Common myeloid progenitor, CD34-positive (primary cell): ENCODE results near the gene WNK2.

Experiments used
- CTCF ChIA-PET: fragments of 350-600 bp; sonication (Branson Sonifier 250); formaldehyde crosslinking; loops from one replicate; lab custom pipeline; 2021; ENCODE audit warnings: antibody characterized with exemption; lab: Charles Lee
- POLR2A ChIA-PET: fragments of 350-600 bp; sonication (Branson Sonifier 250); formaldehyde crosslinking; loops from one replicate; lab custom pipeline; 2021; ENCODE audit warnings: antibody characterized with exemption; lab: Charles Lee
- DNase-seq, 3 donors: peaks; one replicate each; pipeline versions ENCODE4 v3.0.0 to v3.0.0-alpha.2; 2013
- H3K27ac ChIP-seq, 2 experiments: 1 replicate in 1 of 2; 2 replicates in 1 of 2; pipeline ENCODE4 v1.7.0; 2013; ENCODE audit warnings: inconsistent platforms in 2 of 2, low read length in 2 of 2, mild to moderate bottlenecking in 2 of 2, low read depth in 1 of 2, moderate library complexity in 1 of 2; ENCODE audit not compliant: severe bottlenecking in 2 of 2, insufficient read depth in 1 of 2, poor library complexity in 1 of 2
- H3K27me3 ChIP-seq, 5 experiments: replicated peaks in 2 of 5; 1 replicate in 3 of 5; 2 replicates in 2 of 5; pipeline versions ENCODE4 v1.6.1 to v1.7.0; 2013; ENCODE audit warnings: low read length in 4 of 5, mild to moderate bottlenecking in 2 of 5, moderate library complexity in 2 of 5, inconsistent platforms in 1 of 5; ENCODE audit not compliant: insufficient read depth in 5 of 5, control insufficient read depth in 4 of 5
- H3K36me3 ChIP-seq, 4 experiments: 1 replicate in 2 of 4; 2 replicates in 2 of 4; pipeline versions ENCODE4 v1.6.1 to v1.7.0; 2013; ENCODE audit warnings: low read length in 3 of 4, control low read depth in 1 of 4, mild to moderate bottlenecking in 1 of 4; ENCODE audit not compliant: control insufficient read depth in 4 of 4, insufficient read depth in 4 of 4
- H3K4me1 ChIP-seq, 4 experiments: 1 replicate in 3 of 4; 2 replicates in 1 of 4; pipeline versions ENCODE4 v1.6.1 to v1.7.1; 2013; ENCODE audit warnings: low read length in 3 of 4, mild to moderate bottlenecking in 3 of 4, control low read depth in 1 of 4, inconsistent platforms in 1 of 4, moderate library complexity in 1 of 4; ENCODE audit not compliant: control insufficient read depth in 4 of 4, insufficient read depth in 4 of 4; ENCODE audit errors: control extremely low read depth in 1 of 4
- H3K4me3 ChIP-seq, 7 experiments: 1 replicate in 4 of 7; 2 replicates in 3 of 7; pipeline versions ENCODE4 v1.5.1 to v1.7.0; 2013; ENCODE audit warnings: mild to moderate bottlenecking in 7 of 7, low read length in 6 of 7, moderate library complexity in 6 of 7, inconsistent platforms in 2 of 7, low read depth in 2 of 7, control low read depth in 1 of 7; ENCODE audit not compliant: insufficient read depth in 4 of 7, control insufficient read depth in 1 of 7; ENCODE audit errors: extremely low read depth in 1 of 7
- H3K9me3 ChIP-seq, 5 experiments: 1 replicate in 4 of 5; 2 replicates in 1 of 5; pipeline versions ENCODE4 v1.6.1 to v1.7.1; 2013; ENCODE audit warnings: low read length in 4 of 5, mild to moderate bottlenecking in 2 of 5, inconsistent platforms in 1 of 5, low read depth in 1 of 5, moderate library complexity in 1 of 5; ENCODE audit not compliant: control insufficient read depth in 4 of 5, insufficient read depth in 2 of 5; ENCODE audit errors: control extremely low read depth in 1 of 5
- whole genome bisulfite sequencing: methylation state at CpG from one replicate; pipeline ENCODE4 v1.1.5; 2013; ENCODE audit not compliant: insufficient coverage; 5-methylcytosine and 5-hydroxymethylcytosine counted together

Gene WNK2

DNA sequence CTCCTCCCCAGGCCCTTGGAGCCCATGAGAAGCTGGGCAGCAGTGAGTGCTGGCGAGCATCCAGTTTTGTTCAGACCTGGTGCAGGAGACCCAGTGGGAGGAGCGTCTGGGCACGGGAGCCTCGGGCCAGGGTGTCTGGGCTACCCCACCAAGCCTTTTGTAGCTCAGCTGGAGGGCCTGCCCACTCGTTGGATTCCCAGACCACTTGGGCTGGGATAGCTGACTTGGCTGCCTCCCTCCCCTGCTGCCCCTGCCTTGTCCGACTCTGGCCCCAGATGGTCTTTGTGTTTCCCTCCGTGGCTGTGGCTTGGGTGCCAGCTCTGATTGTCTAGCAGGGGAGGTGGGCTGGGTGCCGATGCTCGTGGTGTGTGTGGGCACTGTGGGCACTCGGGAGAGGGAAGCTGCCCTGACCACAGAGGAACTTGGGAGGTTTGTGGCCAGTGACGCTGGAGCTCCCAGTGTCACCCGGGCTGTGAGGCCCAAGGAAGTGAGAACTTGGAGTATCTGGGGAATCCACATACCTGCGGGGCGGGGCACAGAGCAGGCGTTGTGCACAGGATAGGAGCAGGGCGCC, 47.3 kb downstream of the WNK2 start:
- Histone ChIP-seq H3K27me3 (peaks cover 0 to 87% (median 37%) of the 10 kb centered on the region in 5 experiments), H3K4me3 (peak overlapping the region in 2 of 7 experiments; percentile 32 to 38), H3K4me1 (peaks cover 0 to 13% (median 12%) of the 10 kb centered on the region in 4 experiments), H3K27ac (no peak overlapping the region), H3K36me3 (no peaks in the 10 kb centered on the region), H3K9me3 (peaks cover 0 to 3% (median 0%) of the 10 kb centered on the region in 5 experiments)
- peak; percentile 72 to 91 (median 84) for DNase-seq
- POLR2A ChIA-PET, result interaction anchor here (0.6 kb wide), 2 partner anchors 11 to 59 kb away, joined by 3 read pairs; no protein-coding TSS in a partner anchor
- 9% methylated on average over 15 of the region's 16 CpGs for WGBS
- CTCF ChIA-PET, result interaction anchor here (1.1 to 2.1 kb wide), 5 partner anchors 10 to 77 kb away, joined by 3 to 7 read pairs (median 6); no protein-coding TSS in a partner anchor

DNA sequence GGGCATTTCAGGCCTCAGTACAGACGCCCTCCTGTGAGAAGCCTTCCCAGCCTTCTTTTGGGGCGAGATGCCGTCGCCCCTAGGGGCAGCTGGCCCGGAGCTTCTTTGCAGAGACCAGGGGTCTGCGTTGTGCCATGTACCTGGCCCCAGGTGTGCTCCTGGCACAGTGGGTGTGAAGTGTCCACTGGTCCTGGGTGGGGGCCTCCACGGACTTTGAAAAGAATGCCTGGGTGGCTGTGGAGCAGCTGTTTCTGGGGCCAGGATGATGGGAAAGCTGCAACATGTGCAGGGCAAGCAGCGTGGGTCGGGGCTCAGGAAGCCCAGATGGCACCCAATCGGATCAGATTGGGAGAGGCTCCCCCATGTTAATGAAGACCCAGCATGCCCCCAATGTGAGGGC, 47.8 kb downstream of the WNK2 start:
- 60% methylated on average over 10 of the region's 10 CpGs for WGBS
- ChIA-PET CTCF (interaction anchor here (1.1 to 2.1 kb wide), 5 partner anchors 10 to 77 kb away, joined by 3 to 7 read pairs (median 6); no protein-coding TSS in a partner anchor), POLR2A (interaction anchor here (0.6 kb wide), 2 partner anchors 58 to 196 kb away, joined by 3 read pairs; no protein-coding TSS in a partner anchor)
- Histone ChIP-seq H3K9me3 (peaks cover 0 to 4% (median under 1%) of the 10 kb centered on the region in 5 experiments), H3K27me3 (peaks cover 0 to 87% (median 39%) of the 10 kb centered on the region in 5 experiments), H3K36me3 (no peaks in the 10 kb centered on the region), H3K27ac (no peak overlapping the region), H3K4me3 (peak overlapping the region in 2 of 7 experiments; percentile 32 to 38), H3K4me1 (peaks cover 0 to 13% (median 12%) of the 10 kb centered on the region in 4 experiments)
- DNase-seq, result no peak

DNA sequence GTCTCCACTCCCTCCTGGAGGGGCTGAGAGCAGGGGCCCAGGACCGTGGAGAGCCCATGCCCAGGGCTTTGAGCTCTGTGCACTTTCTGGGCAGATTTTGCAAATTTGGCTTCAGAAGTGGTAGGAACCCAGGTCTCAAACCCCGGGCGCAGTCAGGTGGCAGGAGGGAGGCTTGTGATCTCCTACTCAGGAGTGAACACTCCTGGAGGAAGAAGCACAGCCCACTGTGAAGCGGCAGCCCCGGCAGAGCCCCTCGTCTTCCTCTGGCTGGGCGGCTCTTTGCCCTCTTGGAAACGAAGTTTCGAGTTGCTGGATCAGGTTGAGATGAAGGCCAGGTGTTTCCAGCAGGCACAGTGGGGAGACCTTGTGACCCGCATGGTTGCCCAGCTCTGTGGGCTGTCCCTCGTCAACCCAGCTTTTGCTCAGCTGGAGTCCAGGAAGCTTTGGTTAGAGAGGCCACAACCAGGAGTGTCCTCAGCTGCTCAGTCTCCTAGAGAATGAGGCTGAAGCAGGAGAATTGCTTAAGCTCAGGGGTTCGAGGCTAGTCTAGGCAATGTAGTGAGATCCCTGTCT, 48.5 kb downstream of the WNK2 start:
- no peak overlapping the region for H3K4me3 ChIP-seq
- no peaks in the 10 kb centered on the region for H3K36me3 ChIP-seq
- 92% methylated on average over 11 of the region's 12 CpGs for WGBS
- H3K9me3 ChIP-seq, result peaks cover 0 to 7% (median 3%) of the 10 kb centered on the region in 5 experiments
- ChIA-PET CTCF (interaction anchor here (1.8 to 2.1 kb wide), 2 partner anchors 11 to 69 kb away, joined by 6 read pairs; no protein-coding TSS in a partner anchor), POLR2A (interaction anchor here (0.6 kb wide), 1 partner anchor 197 kb away, joined by 3 read pairs; no protein-coding TSS in a partner anchor)
- no peak overlapping the region for H3K27ac ChIP-seq
- peak in 2 of 3 donors; percentile 6 to 8 for DNase-seq
- peaks cover 0 to 91% (median 38%) of the 10 kb centered on the region in 5 experiments for H3K27me3 ChIP-seq
- H3K4me1 ChIP-seq, result peaks cover 0 to 13% (median 12%) of the 10 kb centered on the region in 4 experiments

DNA sequence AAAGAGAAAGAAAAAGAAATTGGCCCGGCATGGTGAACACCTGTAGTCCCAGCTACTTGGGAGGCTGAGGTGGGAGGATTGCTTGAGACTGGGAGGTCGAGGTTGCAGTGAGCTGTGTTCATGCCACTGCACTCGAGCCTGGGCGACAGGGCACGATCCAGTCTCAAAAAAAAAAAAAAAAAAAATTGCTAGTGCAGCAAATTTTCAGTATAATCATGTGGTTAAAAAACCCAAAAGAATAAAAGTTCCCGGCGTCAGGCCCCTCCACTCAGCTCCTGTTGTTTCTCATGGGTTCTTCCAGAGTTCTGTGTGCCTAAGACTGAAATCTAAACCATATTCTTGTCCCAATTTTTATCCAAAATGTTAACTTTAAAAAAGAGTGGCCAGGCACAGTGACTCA, 49.1 kb downstream of the WNK2 start:
- peaks cover 0 to 12% (median 8%) of the 10 kb centered on the region in 5 experiments for H3K9me3 ChIP-seq
- no peak for DNase-seq
- CTCF ChIA-PET, result interaction anchor here (2.1 kb wide), 1 partner anchor 10 kb away, joined by 6 read pairs; no protein-coding TSS in a partner anchor
- POLR2A ChIA-PET, result no interaction called here
- WGBS, result 95% methylated on average over 4 of the region's 7 CpGs
- no peak overlapping the region for H3K27ac ChIP-seq
- no peaks in the 10 kb centered on the region for H3K36me3 ChIP-seq
- H3K4me3 ChIP-seq, result no peak overlapping the region
- peaks cover 0 to 90% (median 38%) of the 10 kb centered on the region in 5 experiments for H3K27me3 ChIP-seq
- peaks cover 0 to 14% (median 13%) of the 10 kb centered on the region in 4 experiments for H3K4me1 ChIP-seq

DNA sequence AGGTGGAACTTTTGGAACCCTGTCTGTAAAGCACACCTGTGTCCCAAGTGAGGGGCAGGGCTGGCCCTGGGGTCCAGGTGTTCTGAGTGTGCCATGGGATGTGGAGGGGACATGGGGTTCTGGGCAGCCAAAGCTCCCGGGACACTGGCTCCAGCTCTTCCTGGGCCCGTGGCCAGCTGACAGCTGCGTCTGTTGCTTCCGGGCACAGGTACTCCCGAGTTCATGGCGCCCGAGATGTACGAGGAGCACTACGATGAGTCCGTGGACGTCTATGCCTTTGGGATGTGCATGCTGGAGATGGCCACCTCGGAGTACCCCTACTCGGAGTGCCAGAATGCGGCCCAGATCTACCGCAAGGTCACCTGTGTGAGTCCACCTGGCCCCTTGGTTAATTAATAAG, 50.7 kb downstream of the WNK2 start:
- 99% methylated on average over 13 of the region's 15 CpGs for WGBS
- peaks cover 0 to 12% (median 8%) of the 10 kb centered on the region in 5 experiments for H3K9me3 ChIP-seq
- H3K27me3 ChIP-seq, result peaks cover 0 to 74% (median 34%) of the 10 kb centered on the region in 5 experiments
- H3K27ac ChIP-seq, result no peak overlapping the region
- no peak for DNase-seq
- H3K4me1 ChIP-seq, result peaks cover 0 to 15% (median 13%) of the 10 kb centered on the region in 4 experiments
- H3K36me3 ChIP-seq, result no peaks in the 10 kb centered on the region
- POLR2A ChIA-PET, result interaction anchor here (0.5 kb wide), 1 partner anchor 53 kb away, joined by 9 read pairs; no protein-coding TSS in a partner anchor
- CTCF ChIA-PET, result no interaction called here
- H3K4me3 ChIP-seq, result no peak overlapping the region

DNA sequence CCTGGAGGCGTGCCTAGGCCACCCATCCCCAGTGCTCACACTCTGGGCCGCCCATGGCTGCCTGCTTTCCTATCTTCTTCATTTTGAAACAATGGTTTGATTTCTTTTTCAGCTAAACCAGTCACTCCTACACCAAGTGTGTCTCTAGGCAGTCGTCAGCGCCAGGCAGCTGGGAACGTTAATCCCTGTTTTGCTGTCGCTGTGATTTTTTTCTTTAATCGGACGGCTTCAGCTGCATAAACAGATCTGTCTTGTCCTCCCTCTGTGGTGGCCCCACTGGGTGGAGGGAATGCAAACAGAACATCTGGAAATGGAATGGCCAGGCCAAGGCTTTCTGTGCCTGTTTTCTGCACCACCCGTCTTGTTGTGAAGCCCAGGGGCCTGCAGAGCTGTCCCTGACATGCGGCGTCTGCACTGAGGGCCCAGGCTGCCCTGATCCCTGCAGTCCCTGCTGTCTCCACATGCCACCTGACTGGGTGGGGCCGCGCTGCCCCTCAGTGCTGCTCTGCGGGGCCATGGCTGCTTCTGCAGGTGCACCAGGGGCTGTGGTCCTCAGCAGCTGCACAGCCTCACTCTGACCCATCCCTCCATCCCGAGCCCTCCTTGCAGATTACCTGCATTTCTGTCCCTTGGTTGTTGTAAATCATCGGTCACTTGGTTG, 51.5 kb downstream of the WNK2 start:
- Histone ChIP-seq H3K9me3 (peaks cover 0 to 12% (median 8%) of the 10 kb centered on the region in 5 experiments), H3K4me3 (no peak overlapping the region), H3K27me3 (peaks cover 0 to 66% (median 31%) of the 10 kb centered on the region in 5 experiments), H3K27ac (no peak overlapping the region), H3K4me1 (peaks cover 0 to 15% (median 13%) of the 10 kb centered on the region in 4 experiments), H3K36me3 (no peaks in the 10 kb centered on the region)
- CTCF ChIA-PET, result no interaction called here
- WGBS, result 97% methylated on average over 15 of the region's 16 CpGs
- no peak for DNase-seq
- POLR2A ChIA-PET, result no interaction called here
